H9 (cell line): ENCODE results near the gene KRT25. TPM values are rescaled to one million over a fixed set of nuclear protein-coding genes. Genes with fewer than 3 reads are reported as not detected.

Experiments
- DNase-seq: peaks from one replicate; pipeline ENCODE4 v3.0.0-alpha.2; 2017
- H2AFZ ChIP-seq: one replicate; pipeline ENCODE4 v1.6.1; 2013; ENCODE audit warnings: mild to moderate bottlenecking, low read length, control low read depth, moderate library complexity
- H2AK5ac ChIP-seq: 2 replicates; pipeline ENCODE4 v1.6.1; 2013; ENCODE audit warnings: low read length, control low read depth, mixed read lengths; ENCODE audit not compliant: insufficient read length
- H2BK120ac ChIP-seq: one replicate; pipeline ENCODE4 v1.6.1; 2013; ENCODE audit warnings: low read depth, mild to moderate bottlenecking, low read length, control low read depth, inconsistent platforms; ENCODE audit not compliant: poor library complexity, severe bottlenecking
- H2BK12ac ChIP-seq: 2 replicates; pipeline ENCODE4 v1.6.1; 2013; ENCODE audit warnings: low read length, control low read depth, mixed read lengths, low read depth; ENCODE audit not compliant: insufficient read length
- H2BK15ac ChIP-seq: 2 replicates; pipeline ENCODE4 v1.6.1; 2013; ENCODE audit warnings: low read depth, low read length, control low read depth
- H2BK20ac ChIP-seq: one replicate; pipeline ENCODE4 v1.6.1; 2013; ENCODE audit warnings: low read depth, mild to moderate bottlenecking, low read length, control low read depth, inconsistent platforms; ENCODE audit not compliant: poor library complexity, severe bottlenecking
- H2BK5ac ChIP-seq: 2 replicates; pipeline ENCODE4 v1.6.1; 2013; ENCODE audit warnings: low read length, control low read depth, mixed read lengths; ENCODE audit not compliant: insufficient read length
- H3K14ac ChIP-seq: 2 replicates; pipeline ENCODE4 v1.6.1; 2013; ENCODE audit warnings: low read length, control low read depth; ENCODE audit not compliant: insufficient read depth
- H3K18ac ChIP-seq: 2 replicates; pipeline ENCODE4 v1.6.1; 2013; ENCODE audit warnings: low read depth, mild to moderate bottlenecking, mixed read lengths, low read length, control low read depth; ENCODE audit not compliant: insufficient read length
- H3K23ac ChIP-seq: 2 replicates; pipeline ENCODE4 v1.6.1; 2013; ENCODE audit warnings: low read length, control low read depth, mixed read lengths, low read depth; ENCODE audit not compliant: insufficient read length
- H3K23me2 ChIP-seq: 2 replicates; pipeline ENCODE4 v1.6.1; 2013; ENCODE audit warnings: low read depth, mild to moderate bottlenecking, mixed read lengths, low read length, control low read depth; ENCODE audit not compliant: insufficient read length, poor library complexity, severe bottlenecking
- H3K27ac ChIP-seq: 2 replicates; pipeline ENCODE4 v1.5.1; 2013; ENCODE audit warnings: low read length, control low read depth, mixed read lengths, low read depth; ENCODE audit not compliant: insufficient read length
- H3K27me3 ChIP-seq: 2 replicates; pipeline ENCODE4 v1.6.1; 2013; ENCODE audit warnings: low read length, control low read depth, inconsistent platforms; ENCODE audit not compliant: insufficient read depth
- H3K4ac ChIP-seq: 2 replicates; pipeline ENCODE4 v1.6.1; 2013; ENCODE audit warnings: low read depth, mild to moderate bottlenecking, control low read depth, inconsistent platforms, low read length, moderate library complexity
- H3K4me1 ChIP-seq: 2 replicates; pipeline ENCODE4 v1.6.1; 2013; ENCODE audit warnings: low read length, control low read depth, inconsistent platforms; ENCODE audit not compliant: insufficient read depth
- H3K4me2 ChIP-seq: 2 replicates; pipeline ENCODE4 v1.6.1; 2013; ENCODE audit warnings: low read length, control low read depth, mixed read lengths; ENCODE audit not compliant: insufficient read length, insufficient read depth
- H3K56ac ChIP-seq: 2 replicates; pipeline ENCODE4 v1.6.1; 2013; ENCODE audit warnings: low read depth, mild to moderate bottlenecking, mixed read lengths, low read length, control low read depth; ENCODE audit not compliant: insufficient read length
- H3K79me1 ChIP-seq: 2 replicates; pipeline ENCODE4 v1.6.1; 2013; ENCODE audit warnings: low read depth, mild to moderate bottlenecking, moderate library complexity, low read length, control low read depth, inconsistent platforms; ENCODE audit not compliant: insufficient read depth, poor library complexity, severe bottlenecking
- H3K79me2 ChIP-seq: 2 replicates; pipeline ENCODE4 v1.6.1; 2013; ENCODE audit warnings: low read length, control low read depth, inconsistent platforms; ENCODE audit not compliant: insufficient read depth
- H3K9ac ChIP-seq: 2 replicates; pipeline ENCODE4 v1.6.1; 2013; ENCODE audit warnings: low read length, control low read depth, mixed read lengths; ENCODE audit not compliant: insufficient read length; ENCODE audit errors: extremely low read depth
- H3K9me3 ChIP-seq: one replicate; pipeline ENCODE4 v1.6.1; 2013; ENCODE audit warnings: low read depth, low read length, inconsistent platforms; ENCODE audit not compliant: control insufficient read depth
- H3T11ph ChIP-seq: one replicate; pipeline ENCODE4 v1.6.1; 2013; ENCODE audit warnings: mild to moderate bottlenecking, low read length, control low read depth, inconsistent platforms
- H4K20me1 ChIP-seq: one replicate; pipeline ENCODE4 v1.6.1; 2013; ENCODE audit not compliant: control insufficient read depth, insufficient read length, insufficient read depth
- H4K5ac ChIP-seq: 2 replicates; pipeline ENCODE4 v1.6.1; 2013; ENCODE audit warnings: low read depth, mild to moderate bottlenecking, mixed read lengths, low read length, control low read depth; ENCODE audit not compliant: insufficient read length
- H4K8ac ChIP-seq: replicated peaks from 2 replicates; pipeline ENCODE4 v1.6.1; 2013; ENCODE audit warnings: low read length, control low read depth, mixed read lengths, low read depth; ENCODE audit not compliant: insufficient read length
- H4K91ac ChIP-seq: 2 replicates; pipeline ENCODE4 v1.6.1; 2013; ENCODE audit warnings: low read depth, mild to moderate bottlenecking, moderate library complexity, mixed read lengths, low read length, control low read depth; ENCODE audit not compliant: insufficient read length
- H3K27ac Mint-ChIP-seq, 3 experiments: 2 replicates in 2 of 3; 3 replicates in 1 of 3; pipeline ENCODE4 v1.8.0; 2020 to 2021; ENCODE audit warnings: mixed read lengths in 3 of 3, mild to moderate bottlenecking in 1 of 3, moderate library complexity in 1 of 3
- H3K27me3 Mint-ChIP-seq: 2 replicates; pipeline ENCODE4 v1.8.0; 2021; ENCODE audit warnings: low read depth, mild to moderate bottlenecking, moderate library complexity, mixed read lengths
- H3K36me3 Mint-ChIP-seq, 3 experiments: 2 replicates in 2 of 3; 3 replicates in 1 of 3; pipeline ENCODE4 v1.8.0; 2020 to 2021; ENCODE audit warnings: low read depth in 3 of 3, mixed read lengths in 3 of 3; ENCODE audit not compliant: insufficient read depth in 1 of 3
- H3K4me1 Mint-ChIP-seq, 2 experiments: 2 replicates each; pipeline ENCODE4 v1.8.0; 2020; ENCODE audit warnings: mixed read lengths in 2 of 2
- H3K4me3 Mint-ChIP-seq, 2 experiments: 2 replicates in 1 of 2; 3 replicates in 1 of 2; pipeline ENCODE4 v1.8.0; 2020 to 2021; ENCODE audit warnings: mild to moderate bottlenecking in 2 of 2, mixed read lengths in 2 of 2, moderate library complexity in 1 of 2
- H3K9me3 Mint-ChIP-seq, 2 experiments: 2 replicates in 1 of 2; 3 replicates in 1 of 2; pipeline ENCODE4 v1.8.0; 2020; ENCODE audit warnings: mild to moderate bottlenecking in 2 of 2, mixed read lengths in 2 of 2, moderate library complexity in 1 of 2
- CTCF ChIP-seq: fragments of 200-600 bp; sonication (generic); conservative IDR thresholded peaks from 3 replicates; pipeline ENCODE4 v1.8.0; 2021; ENCODE audit warnings: antibody characterized with exemption, mild to moderate bottlenecking
- WGBS: extraction: QIAGEN DNeasy Blood & Tissue Kit; methylation state at CpG from one replicate; pipeline ENCODE4 v1.1.7; 2013; ENCODE audit warnings: missing lambda C conversion rate, low lambda C conversion rate, mixed read lengths; ENCODE audit not compliant: insufficient read length; ENCODE audit errors: extremely low coverage; 5-methylcytosine and 5-hydroxymethylcytosine counted together
- total RNA-seq: library from RNA; stranded (reverse); gene quantifications from 2 replicates; pipeline ENCODE4 v1.2.1, GENCODE V29; 2021

Gene KRT25
- total RNA-seq, 1 experiment from 2014 or later = not detected

GRCh38 chr17:40796846-40797245 lies 41.7 kb upstream of the KRT25 start:
- Mint-ChIP-seq H3K27ac (no peak overlapping the region), H3K9me3 (no peaks in the 10 kb centered on the region), H3K4me1 (no peaks in the 10 kb centered on the region), H3K4me3 (no peak overlapping the region), H3K27me3 (peaks cover 27% of the 10 kb centered on the region), H3K36me3 (no peaks in the 10 kb centered on the region)
- peak; percentile 67 for DNase-seq
- H3K23me2 ChIP-seq = no peaks in the 10 kb centered on the region
- H3T11ph ChIP-seq = no peak overlapping the region
- no CpG with 5 or more reads among the region's 27 CpGs for WGBS
- H3K27me3 ChIP-seq = no peaks in the 10 kb centered on the region
- no peak overlapping the region for H3K23ac ChIP-seq
- H4K91ac ChIP-seq = no peak overlapping the region
- no peak overlapping the region for H4K5ac ChIP-seq
- H3K14ac ChIP-seq = peak overlapping the region; percentile 33; the same call in 1 of the 2 replicates
- H3K79me2 ChIP-seq = no peaks in the 10 kb centered on the region
- no peaks in the 10 kb centered on the region for H3K9me3 ChIP-seq
- no peak overlapping the region for H3K4ac ChIP-seq
- H2BK15ac ChIP-seq = no peak overlapping the region
- H3K79me1 ChIP-seq = no peaks in the 10 kb centered on the region
- no peak overlapping the region for H3K56ac ChIP-seq
- no peak overlapping the region for H2BK20ac ChIP-seq
- 0 out of 3 replicates have a peak, but pooled peaks have one; percentile 17 for TF ChIP-seq CTCF
- no peak overlapping the region for H2BK12ac ChIP-seq
- no peak overlapping the region for H2AFZ ChIP-seq
- H3K4me2 ChIP-seq = no peak overlapping the region
- no peak overlapping the region for H2AK5ac ChIP-seq
- H2BK5ac ChIP-seq = no peak overlapping the region
- H3K9ac ChIP-seq = no peak overlapping the region
- no peak overlapping the region for H4K8ac ChIP-seq
- no peak overlapping the region for H3K18ac ChIP-seq
- H3K27ac ChIP-seq = no peak overlapping the region
- H3K4me1 ChIP-seq = no peaks in the 10 kb centered on the region
- no peaks in the 10 kb centered on the region for H4K20me1 ChIP-seq
- H2BK120ac ChIP-seq = no peak overlapping the region
